Caco-2 (cell line): ENCODE measurements around the gene RAB3C. TPM values are rescaled to one million over a fixed set of nuclear protein-coding genes. Genes with fewer than 3 reads are reported as not detected.

Experiments
- BruUV-seq: library from RNA; stranded (reverse); fragments of 400-500 nt; replicated peaks from 2 replicates; lab custom pipeline; 2021; lab: Mats Ljungman, UMichigan
- CTCF ChIA-PET: fragments of 300-600 bp; sonication (Branson Sonifier 250); formaldehyde crosslinking; loops from one replicate; lab custom pipeline; 2022; ENCODE audit warnings: antibody characterized with exemption; lab: Charles Lee
- POLR2A ChIA-PET: fragments of 300-600 bp; sonication (Branson Sonifier 250); formaldehyde crosslinking; loops from one replicate; lab custom pipeline; 2022; ENCODE audit warnings: antibody characterized with exemption; lab: Charles Lee
- DNase-seq, 2 experiments: peaks; one replicate each; pipeline versions ENCODE4 v3.0.0 to v3.0.0-alpha.2; 2020 to 2022
- H3K27me3 ChIP-seq: replicated peaks from 2 replicates; pipeline ENCODE4 v1.6.0; 2011; ENCODE audit warnings: low read length; ENCODE audit not compliant: control insufficient read depth, insufficient read depth
- H3K36me3 ChIP-seq: 2 replicates; pipeline ENCODE4 v1.5.1; 2011; ENCODE audit warnings: low read length; ENCODE audit not compliant: control insufficient read depth, insufficient read depth
- H3K4me1 ChIP-seq: fragments of 250-450 bp; sonication (Bioruptor Pico); 2 replicates; pipeline ENCODE4 v1.5.1; 2020; ENCODE audit warnings: mild to moderate bottlenecking
- H3K4me3 ChIP-seq: 2 replicates; pipeline ENCODE4 v1.5.1; 2011; ENCODE audit warnings: low read depth, mild to moderate bottlenecking, control low read depth, low read length
- H3K9me3 ChIP-seq: fragments of 250-450 bp; sonication (Bioruptor Pico); 2 replicates; pipeline ENCODE4 v1.5.1; 2020; ENCODE audit warnings: mild to moderate bottlenecking, moderate library complexity
- H3K27ac Mint-ChIP-seq: one replicate; pipeline ENCODE4 v1.8.0; 2022; ENCODE audit warnings: mixed read lengths; ENCODE audit not compliant: unreplicated experiment
- H3K27me3 Mint-ChIP-seq: one replicate; pipeline ENCODE4 v1.8.0; 2022; ENCODE audit warnings: mixed read lengths; ENCODE audit not compliant: insufficient read depth, unreplicated experiment
- H3K36me3 Mint-ChIP-seq: one replicate; pipeline ENCODE4 v1.8.0; 2022; ENCODE audit warnings: mild to moderate bottlenecking, mixed read lengths; ENCODE audit not compliant: insufficient read depth, unreplicated experiment
- H3K4me1 Mint-ChIP-seq: one replicate; pipeline ENCODE4 v1.8.0; 2022; ENCODE audit warnings: low read depth, mixed read lengths; ENCODE audit not compliant: unreplicated experiment
- H3K4me3 Mint-ChIP-seq: one replicate; pipeline ENCODE4 v1.8.0; 2022; ENCODE audit warnings: mild to moderate bottlenecking, moderate library complexity, mixed read lengths; ENCODE audit not compliant: unreplicated experiment
- H3K9me3 Mint-ChIP-seq: one replicate; pipeline ENCODE4 v1.8.0; 2022; ENCODE audit warnings: mixed read lengths; ENCODE audit not compliant: unreplicated experiment
- intact Hi-C: fragments of 100-400 bp; cut with micrococcal nuclease; formaldehyde crosslinking; loops from one replicate; pipeline ENCODE4 v1.10.0; 2022; ENCODE audit not compliant: unreplicated experiment
- total RNA-seq: library from RNA; stranded (reverse); gene quantifications from 2 replicates; pipeline ENCODE4 v1.2.3, GENCODE V29; 2022
- TF ChIP-seq, protein P1 (sequence below), 2 experiments: fragments of 200-600 bp in 1 of 2; IDR thresholded peaks; 1 replicate in 1 of 2; 2 replicates in 1 of 2; pipeline versions ENCODE4 v1.5.1 to v1.8.0; 2011 to 2022; ENCODE audit warnings: antibody characterized with exemption in 1 of 2, control low read depth in 1 of 2, inconsistent platforms in 1 of 2, low read depth in 1 of 2, low read length in 1 of 2, mild to moderate bottlenecking in 1 of 2, moderate library complexity in 1 of 2; ENCODE audit not compliant: insufficient read depth in 1 of 2, severe bottlenecking in 1 of 2, unreplicated experiment in 1 of 2

The RAB3C gene
- total RNA-seq, 1 experiment from 2014 or later, result not detected

DNA sequence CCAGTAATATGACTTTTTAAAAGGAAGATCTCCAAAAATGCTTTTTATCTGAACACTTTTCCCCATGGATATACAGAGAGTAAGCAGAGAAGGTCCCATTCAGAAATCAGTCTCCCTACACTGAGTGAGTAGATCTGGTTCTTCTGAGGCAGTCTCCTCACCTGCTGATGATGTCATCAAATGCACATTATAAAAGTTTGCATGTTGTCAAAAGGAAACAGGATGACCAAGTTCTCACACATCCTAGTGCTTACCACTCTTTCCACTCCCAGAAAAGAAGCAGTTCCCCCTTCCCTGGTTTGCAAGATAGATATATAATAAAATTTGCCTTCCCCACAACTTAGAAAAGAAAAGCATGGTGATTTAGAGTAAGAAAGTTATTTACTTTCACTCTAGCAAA, 180.5 kb downstream of the RAB3C start:
- no peak for DNase-seq
- Histone ChIP-seq H3K36me3 (no peaks in the 10 kb centered on the region), H3K4me1 (no peaks in the 10 kb centered on the region), H3K9me3 (no peaks in the 10 kb centered on the region), H3K27me3 (no peaks in the 10 kb centered on the region), H3K4me3 (no peak overlapping the region)
- no peaks in the 10 kb centered on the region for H3K4me1 Mint-ChIP-seq
- H3K4me3 Mint-ChIP-seq, result no peak overlapping the region
- no peaks in the 10 kb centered on the region for H3K36me3 Mint-ChIP-seq
- BruUV-seq, result no TSS peak
- H3K27ac Mint-ChIP-seq, result no peak overlapping the region
- TF ChIP-seq, protein P1, sequence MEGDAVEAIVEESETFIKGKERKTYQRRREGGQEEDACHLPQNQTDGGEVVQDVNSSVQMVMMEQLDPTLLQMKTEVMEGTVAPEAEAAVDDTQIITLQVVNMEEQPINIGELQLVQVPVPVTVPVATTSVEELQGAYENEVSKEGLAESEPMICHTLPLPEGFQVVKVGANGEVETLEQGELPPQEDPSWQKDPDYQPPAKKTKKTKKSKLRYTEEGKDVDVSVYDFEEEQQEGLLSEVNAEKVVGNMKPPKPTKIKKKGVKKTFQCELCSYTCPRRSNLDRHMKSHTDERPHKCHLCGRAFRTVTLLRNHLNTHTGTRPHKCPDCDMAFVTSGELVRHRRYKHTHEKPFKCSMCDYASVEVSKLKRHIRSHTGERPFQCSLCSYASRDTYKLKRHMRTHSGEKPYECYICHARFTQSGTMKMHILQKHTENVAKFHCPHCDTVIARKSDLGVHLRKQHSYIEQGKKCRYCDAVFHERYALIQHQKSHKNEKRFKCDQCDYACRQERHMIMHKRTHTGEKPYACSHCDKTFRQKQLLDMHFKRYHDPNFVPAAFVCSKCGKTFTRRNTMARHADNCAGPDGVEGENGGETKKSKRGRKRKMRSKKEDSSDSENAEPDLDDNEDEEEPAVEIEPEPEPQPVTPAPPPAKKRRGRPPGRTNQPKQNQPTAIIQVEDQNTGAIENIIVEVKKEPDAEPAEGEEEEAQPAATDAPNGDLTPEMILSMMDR (IDR thresholded peaks at IDR 0.05; ENCODE audit: insufficient read depth in 1 of 2, low read depth in 1 of 2, low read length in 1 of 2, severe bottlenecking in 1 of 2, unreplicated experiment in 1 of 2), result no peak
- intact Hi-C loops, result loop anchor here (5.0 kb wide), 1 partner anchor 44 kb away; no protein-coding TSS in a partner anchor
- ChIA-PET POLR2A (no interaction called here), CTCF (no interaction called here)
- peaks cover 3% of the 10 kb centered on the region for H3K27me3 Mint-ChIP-seq
- H3K9me3 Mint-ChIP-seq, result no peaks in the 10 kb centered on the region

DNA sequence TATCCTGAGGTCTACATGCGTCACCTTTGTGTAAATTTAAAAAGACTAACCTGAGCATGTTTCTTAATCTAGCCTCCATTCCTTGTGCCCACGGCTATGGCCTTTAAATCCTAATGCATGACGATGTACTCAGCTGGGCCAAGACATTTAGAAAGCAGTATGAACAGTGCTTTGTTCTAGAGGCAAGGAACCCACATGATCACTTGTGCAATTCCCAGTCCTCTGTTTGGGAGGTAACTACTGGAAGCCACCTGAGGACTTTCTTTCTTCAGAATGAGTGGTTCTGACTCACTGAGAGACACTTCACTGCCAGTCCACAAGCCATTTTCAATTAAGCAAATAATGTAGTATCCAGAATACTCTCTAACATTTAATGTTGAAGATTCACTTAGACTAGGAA, 181.3 kb downstream of the RAB3C start:
- Histone ChIP-seq H3K4me3 (no peak overlapping the region), H3K4me1 (no peaks in the 10 kb centered on the region), H3K27me3 (no peaks in the 10 kb centered on the region), H3K9me3 (no peaks in the 10 kb centered on the region), H3K36me3 (no peaks in the 10 kb centered on the region)
- CTCF ChIA-PET, result no interaction called here
- POLR2A ChIA-PET, result no interaction called here
- BruUV-seq, result no TSS peak
- Mint-ChIP-seq H3K4me1 (no peaks in the 10 kb centered on the region), H3K27ac (no peak overlapping the region), H3K36me3 (no peaks in the 10 kb centered on the region), H3K4me3 (no peak overlapping the region), H3K27me3 (peaks cover 3% of the 10 kb centered on the region), H3K9me3 (no peaks in the 10 kb centered on the region)
- intact Hi-C loops, result loop anchor here (5.0 kb wide), 1 partner anchor 43 kb away; no protein-coding TSS in a partner anchor
- TF ChIP-seq, protein P1 (IDR thresholded peaks at IDR 0.05; ENCODE audit: insufficient read depth in 1 of 2, low read depth in 1 of 2, low read length in 1 of 2, severe bottlenecking in 1 of 2, unreplicated experiment in 1 of 2), result no peak
- no peak for DNase-seq

DNA sequence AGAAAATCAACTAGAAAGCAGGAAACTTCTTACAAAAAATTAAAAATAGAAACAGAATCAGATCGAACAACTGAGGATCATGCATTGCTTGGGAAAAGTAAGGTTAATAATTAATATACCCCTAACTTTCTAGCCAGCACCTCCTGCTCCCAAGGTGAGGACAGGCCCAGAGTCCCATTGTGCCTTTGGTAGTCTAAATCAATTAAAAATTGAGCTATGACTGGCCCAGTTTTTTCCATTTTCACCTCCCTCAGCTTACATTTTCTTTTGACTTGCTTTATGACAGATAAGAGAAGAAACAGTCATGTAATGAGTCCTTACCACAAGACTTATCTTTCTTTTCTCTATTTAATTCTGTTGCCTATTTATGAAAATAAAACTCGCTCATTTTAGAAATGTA, 182.2 kb downstream of the RAB3C start:
- CTCF ChIA-PET, result no interaction called here
- DNase-seq, result no peak
- no TSS peak for BruUV-seq
- H3K4me3 Mint-ChIP-seq, result no peak overlapping the region
- no peaks in the 10 kb centered on the region for H3K36me3 Mint-ChIP-seq
- TF ChIP-seq, protein P1 (IDR thresholded peaks at IDR 0.05; ENCODE audit: insufficient read depth in 1 of 2, low read depth in 1 of 2, low read length in 1 of 2, severe bottlenecking in 1 of 2, unreplicated experiment in 1 of 2), result no peak
- Histone ChIP-seq H3K4me1 (no peaks in the 10 kb centered on the region), H3K36me3 (no peaks in the 10 kb centered on the region), H3K27me3 (no peaks in the 10 kb centered on the region), H3K4me3 (no peak overlapping the region), H3K9me3 (no peaks in the 10 kb centered on the region)
- intact Hi-C loops, result no loop called here
- no peak overlapping the region for H3K27ac Mint-ChIP-seq
- POLR2A ChIA-PET, result no interaction called here
- no peaks in the 10 kb centered on the region for H3K4me1 Mint-ChIP-seq
- peaks cover 3% of the 10 kb centered on the region for H3K27me3 Mint-ChIP-seq
- H3K9me3 Mint-ChIP-seq, result no peaks in the 10 kb centered on the region
